Measurements from ENCODE around the gene ZNF391.
"Not testable (repeated sequence)": the region's sequence is repeated elsewhere in the genome, so short reads cannot be mapped to it uniquely, and the experiment has no call there.

The ZNF391 gene

DNA sequence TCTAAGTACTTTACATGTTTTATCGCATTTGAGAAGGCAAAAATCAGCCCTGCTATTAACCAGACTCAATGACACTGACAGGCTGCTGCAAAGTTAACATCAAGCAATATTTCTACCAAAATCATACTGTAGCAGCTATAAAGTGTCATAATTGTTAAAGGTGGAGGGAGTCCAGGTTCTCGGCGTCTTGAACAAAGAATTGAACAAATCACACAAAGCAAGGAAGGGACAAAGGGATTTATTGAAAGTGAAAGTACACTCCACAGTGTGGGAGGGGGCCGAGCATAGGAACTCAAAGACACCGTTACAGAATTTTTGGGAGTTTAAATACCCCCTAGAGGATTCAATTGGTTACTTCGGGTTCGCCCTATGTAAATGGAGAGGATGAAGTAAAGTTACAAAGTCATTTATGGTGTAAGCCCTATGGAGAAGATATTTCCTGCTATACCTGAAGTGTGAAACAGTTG lies 12.9 kb upstream of the ZNF391 start:
- Histone ChIP-seq H3K27me3 (ENCODE audit: insufficient read depth, low read length) (no peaks in the 10 kb centered on the region), H3K9me2 (ENCODE audit: low read depth, low read length) (no peaks in the 10 kb centered on the region), H3K4me3 (ENCODE audit: low read depth, low read length, poor library complexity, severe bottlenecking) (no peak overlapping the region), H4K20me1 (ENCODE audit: insufficient read depth, low read length) (no peaks in the 10 kb centered on the region), H3K27ac (ENCODE audit: low read depth, low read length, poor library complexity, severe bottlenecking) (no peak overlapping the region), H3K9me3 (ENCODE audit: low read length) (no peaks in the 10 kb centered on the region; the same call in 1 of the 2 replicates), H3K4me2 (ENCODE audit: low read length) (no peak overlapping the region), H3K79me2 (ENCODE audit: insufficient read depth, low read length) (no peaks in the 10 kb centered on the region), H2AFZ (ENCODE audit: low read length) (no peak overlapping the region), H3K4me1 (ENCODE audit: insufficient read depth, low read length, severe bottlenecking) (no peaks in the 10 kb centered on the region), H3K9ac (ENCODE audit: low read length) (no peak overlapping the region), H3F3A (ENCODE audit: insufficient read depth, low read length) (no peaks in the 10 kb centered on the region), H3K36me3 (ENCODE audit: insufficient read depth, low read length) (no peaks in the 10 kb centered on the region)
- TF ChIP-seq, protein P1, sequence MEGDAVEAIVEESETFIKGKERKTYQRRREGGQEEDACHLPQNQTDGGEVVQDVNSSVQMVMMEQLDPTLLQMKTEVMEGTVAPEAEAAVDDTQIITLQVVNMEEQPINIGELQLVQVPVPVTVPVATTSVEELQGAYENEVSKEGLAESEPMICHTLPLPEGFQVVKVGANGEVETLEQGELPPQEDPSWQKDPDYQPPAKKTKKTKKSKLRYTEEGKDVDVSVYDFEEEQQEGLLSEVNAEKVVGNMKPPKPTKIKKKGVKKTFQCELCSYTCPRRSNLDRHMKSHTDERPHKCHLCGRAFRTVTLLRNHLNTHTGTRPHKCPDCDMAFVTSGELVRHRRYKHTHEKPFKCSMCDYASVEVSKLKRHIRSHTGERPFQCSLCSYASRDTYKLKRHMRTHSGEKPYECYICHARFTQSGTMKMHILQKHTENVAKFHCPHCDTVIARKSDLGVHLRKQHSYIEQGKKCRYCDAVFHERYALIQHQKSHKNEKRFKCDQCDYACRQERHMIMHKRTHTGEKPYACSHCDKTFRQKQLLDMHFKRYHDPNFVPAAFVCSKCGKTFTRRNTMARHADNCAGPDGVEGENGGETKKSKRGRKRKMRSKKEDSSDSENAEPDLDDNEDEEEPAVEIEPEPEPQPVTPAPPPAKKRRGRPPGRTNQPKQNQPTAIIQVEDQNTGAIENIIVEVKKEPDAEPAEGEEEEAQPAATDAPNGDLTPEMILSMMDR (IDR thresholded peaks at IDR 0.05; ENCODE audit: low read length): no peak
- no peak for TF ChIP-seq EZH2 (IDR thresholded peaks at IDR 0.05; ENCODE audit: borderline replicate concordance, low read length)

DNA sequence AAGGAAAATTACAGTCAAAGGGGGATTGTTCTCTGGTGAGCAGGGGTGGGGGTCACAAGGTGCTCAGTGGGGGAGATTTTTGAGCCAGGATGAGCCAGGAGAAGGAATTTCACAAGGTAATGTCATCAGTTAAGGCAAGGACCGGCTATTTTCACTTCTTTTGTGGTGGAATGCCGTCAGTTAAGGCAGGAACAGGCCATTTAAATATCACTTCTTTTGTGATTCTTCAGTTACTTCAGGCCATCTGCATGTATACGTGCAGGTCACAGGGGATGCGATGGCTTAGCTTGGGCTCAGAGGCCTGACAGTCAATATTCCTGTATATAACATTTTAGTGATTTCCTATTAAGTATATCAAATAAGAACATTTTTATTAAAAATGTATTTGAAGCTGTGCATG lies 10.2 kb upstream of the ZNF391 start:
- not testable (repeated sequence) for H4K20me1 ChIP-seq (ENCODE audit: insufficient read depth, low read length); H3K27me3 ChIP-seq (ENCODE audit: insufficient read depth, low read length); H3K4me1 ChIP-seq (ENCODE audit: insufficient read depth, low read length, severe bottlenecking); H3K9ac ChIP-seq (ENCODE audit: low read length); H2AFZ ChIP-seq (ENCODE audit: low read length); H3F3A ChIP-seq (ENCODE audit: insufficient read depth, low read length); H3K36me3 ChIP-seq (ENCODE audit: insufficient read depth, low read length); H3K4me3 ChIP-seq (ENCODE audit: low read depth, low read length, poor library complexity, severe bottlenecking); H3K9me2 ChIP-seq (ENCODE audit: low read depth, low read length); H3K79me2 ChIP-seq (ENCODE audit: insufficient read depth, low read length); H3K27ac ChIP-seq (ENCODE audit: low read depth, low read length, poor library complexity, severe bottlenecking); H3K4me2 ChIP-seq (ENCODE audit: low read length); H3K9me3 ChIP-seq (ENCODE audit: low read length)

DNA sequence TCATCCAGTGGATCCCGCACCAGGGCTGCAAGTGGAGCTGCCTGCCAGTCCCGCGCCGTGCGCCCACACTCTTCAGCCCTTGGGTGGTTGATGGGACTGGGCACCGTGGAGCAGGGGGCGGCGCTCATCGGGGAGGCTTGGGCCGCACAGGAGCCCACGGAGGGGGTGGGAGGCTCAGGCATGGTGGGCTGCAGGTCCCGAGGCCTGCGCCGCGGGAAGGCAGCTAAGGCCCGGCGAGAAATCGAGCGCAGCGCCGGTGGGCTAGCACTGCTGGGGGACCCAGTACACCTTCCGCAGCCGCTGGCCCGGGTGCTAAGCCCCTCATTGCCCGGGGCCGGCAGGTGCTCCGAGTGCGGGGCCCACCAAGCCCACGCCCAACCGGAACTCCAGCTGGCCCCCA lies 7.6 kb upstream of the ZNF391 start:
- H4K20me1 ChIP-seq (ENCODE audit: insufficient read depth, low read length); H3K4me1 ChIP-seq (ENCODE audit: insufficient read depth, low read length, severe bottlenecking); H3K9me3 ChIP-seq (ENCODE audit: low read length); H3K9ac ChIP-seq (ENCODE audit: low read length); H2AFZ ChIP-seq (ENCODE audit: low read length); H3K4me3 ChIP-seq (ENCODE audit: low read depth, low read length, poor library complexity, severe bottlenecking); H3K4me2 ChIP-seq (ENCODE audit: low read length); H3K79me2 ChIP-seq (ENCODE audit: insufficient read depth, low read length); H3F3A ChIP-seq (ENCODE audit: insufficient read depth, low read length); H3K9me2 ChIP-seq (ENCODE audit: low read depth, low read length); H3K36me3 ChIP-seq (ENCODE audit: insufficient read depth, low read length); H3K27me3 ChIP-seq (ENCODE audit: insufficient read depth, low read length); H3K27ac ChIP-seq (ENCODE audit: low read depth, low read length, poor library complexity, severe bottlenecking): not testable (repeated sequence)

DNA sequence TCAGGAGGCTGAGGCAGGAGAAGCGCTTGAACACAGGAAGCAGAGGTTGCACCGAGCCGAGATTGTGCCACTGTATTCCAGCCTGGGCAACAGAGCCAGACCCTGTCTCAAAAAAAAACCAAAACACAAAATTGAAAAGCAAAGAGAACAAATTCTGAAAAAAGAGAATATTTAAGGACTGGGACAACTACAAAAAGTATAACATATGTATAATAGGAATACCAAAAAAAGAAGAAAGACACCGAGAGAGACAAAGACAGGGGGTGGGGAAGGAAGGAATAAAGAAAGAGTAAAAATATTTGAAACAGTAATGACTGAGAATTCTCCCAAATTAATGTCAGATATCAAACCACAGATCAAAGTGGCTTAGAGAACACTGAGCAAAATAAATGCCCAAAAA lies 5.5 kb upstream of the ZNF391 start:
- Histone ChIP-seq H3K27me3 (ENCODE audit: insufficient read depth, low read length) (no peaks in the 10 kb centered on the region), H3K4me3 (ENCODE audit: low read depth, low read length, poor library complexity, severe bottlenecking) (no peak overlapping the region), H3F3A (ENCODE audit: insufficient read depth, low read length) (no peaks in the 10 kb centered on the region), H3K4me2 (ENCODE audit: low read length) (no peak overlapping the region), H4K20me1 (ENCODE audit: insufficient read depth, low read length) (no peaks in the 10 kb centered on the region), H3K9me3 (ENCODE audit: low read length) (no peaks in the 10 kb centered on the region; the same call in 1 of the 2 replicates), H3K9me2 (ENCODE audit: low read depth, low read length) (no peaks in the 10 kb centered on the region), H3K9ac (ENCODE audit: low read length) (no peak overlapping the region), H2AFZ (ENCODE audit: low read length) (no peak overlapping the region), H3K27ac (ENCODE audit: low read depth, low read length, poor library complexity, severe bottlenecking) (no peak overlapping the region), H3K79me2 (ENCODE audit: insufficient read depth, low read length) (no peaks in the 10 kb centered on the region), H3K4me1 (ENCODE audit: insufficient read depth, low read length, severe bottlenecking) (peaks cover 2% of the 10 kb centered on the region), H3K36me3 (ENCODE audit: insufficient read depth, low read length) (no peaks in the 10 kb centered on the region)
- TF ChIP-seq, protein P1 (IDR thresholded peaks at IDR 0.05; ENCODE audit: low read length): no peak
- no peak for TF ChIP-seq EZH2 (IDR thresholded peaks at IDR 0.05; ENCODE audit: borderline replicate concordance, low read length)
